ENCODE data around the gene AASS. TPM values are rescaled to one million over a fixed set of nuclear protein-coding genes. Genes with fewer than 3 reads are reported as not detected.

AASS gene
- total RNA-seq, 1 experiment from 2014 or later: not detected

GRCh38 chr7:122070834-122071233 is 73.2 kb downstream of the AASS start:
- Histone ChIP-seq H2AFZ (ENCODE audit: low read length) (no peak overlapping the region), H3K27ac (ENCODE audit: low read length) (no peak overlapping the region), H3K9me3 (ENCODE audit: low read length) (peaks cover 6% of the 10 kb centered on the region; the same call in 1 of the 2 replicates), H3K4me2 (ENCODE audit: low read depth, low read length, poor library complexity, severe bottlenecking) (no peak overlapping the region), H3K36me3 (ENCODE audit: insufficient read depth, low read length) (no peaks in the 10 kb centered on the region), H4K20me1 (ENCODE audit: insufficient read depth, low read depth, low read length) (no peaks in the 10 kb centered on the region), H3K4me3 (ENCODE audit: low read length) (no peak overlapping the region), H3K9me2 (replicated peaks; ENCODE audit: insufficient read depth, low read length) (no peaks in the 10 kb centered on the region), H3K27me3 (ENCODE audit: low read length) (no peaks in the 10 kb centered on the region), H3K4me1 (ENCODE audit: low read length) (no peaks in the 10 kb centered on the region), H3K9ac (ENCODE audit: low read length) (no peak overlapping the region), H3K79me2 (ENCODE audit: low read length) (no peaks in the 10 kb centered on the region)
- no peak for DNase-seq

DNA sequence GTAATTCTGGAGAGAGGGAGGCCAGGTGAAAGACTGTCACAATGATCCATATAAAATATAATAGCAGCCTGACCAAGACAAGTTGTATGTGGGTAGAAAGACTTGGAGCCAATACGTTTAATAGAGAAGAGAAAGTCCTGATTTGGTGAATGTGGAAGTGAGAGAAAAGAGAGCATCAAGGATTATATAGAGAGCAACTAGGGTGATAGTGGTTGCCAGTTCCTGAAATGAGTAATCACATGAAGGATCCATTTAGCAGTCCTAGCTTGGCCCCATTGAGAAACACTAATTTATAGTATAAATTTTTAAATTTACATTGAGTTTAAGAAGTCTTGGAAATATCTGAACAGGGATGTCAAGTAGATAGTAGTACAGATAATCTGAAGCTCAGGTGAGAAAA is 74.0 kb downstream of the AASS start:
- Histone ChIP-seq H3K9me3 (ENCODE audit: low read length) (peaks cover 6% of the 10 kb centered on the region; the same call in 1 of the 2 replicates), H3K4me2 (ENCODE audit: low read depth, low read length, poor library complexity, severe bottlenecking) (no peak overlapping the region), H2AFZ (ENCODE audit: low read length) (no peak overlapping the region), H3K27ac (ENCODE audit: low read length) (no peak overlapping the region), H3K79me2 (ENCODE audit: low read length) (no peaks in the 10 kb centered on the region), H3K4me1 (ENCODE audit: low read length) (no peaks in the 10 kb centered on the region), H3K4me3 (ENCODE audit: low read length) (no peak overlapping the region), H3K9ac (ENCODE audit: low read length) (no peak overlapping the region), H3K9me2 (replicated peaks; ENCODE audit: insufficient read depth, low read length) (no peaks in the 10 kb centered on the region), H3K27me3 (ENCODE audit: low read length) (no peaks in the 10 kb centered on the region), H3K36me3 (ENCODE audit: insufficient read depth, low read length) (no peaks in the 10 kb centered on the region), H4K20me1 (ENCODE audit: insufficient read depth, low read depth, low read length) (no peaks in the 10 kb centered on the region)
- DNase-seq: no peak

DNA sequence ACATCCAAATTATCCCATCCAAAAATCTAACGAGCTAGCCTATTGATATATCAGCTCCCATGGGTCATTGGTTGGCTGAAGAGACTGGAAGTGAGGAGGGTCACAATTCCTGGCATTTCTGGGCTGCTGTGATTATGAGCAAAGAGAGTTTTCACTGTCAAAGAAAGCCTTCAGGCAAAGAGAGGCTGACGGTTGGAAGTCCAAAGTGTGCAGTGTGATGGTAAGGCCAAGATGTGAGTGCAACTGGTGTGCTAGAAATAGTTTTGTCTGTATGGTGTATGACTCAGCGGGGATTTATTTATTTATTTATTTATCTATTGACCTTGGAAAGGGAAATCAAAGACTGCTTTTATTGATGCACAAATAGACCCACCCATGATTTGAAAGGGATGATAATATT is 75.0 kb downstream of the AASS start:
- no peak overlapping the region for H2AFZ ChIP-seq (ENCODE audit: low read length)
- no peaks in the 10 kb centered on the region; the same call in 1 of the 2 replicates for H3K9me3 ChIP-seq (ENCODE audit: low read length)
- H3K4me2 ChIP-seq (ENCODE audit: low read depth, low read length, poor library complexity, severe bottlenecking): no peak overlapping the region
- H3K36me3 ChIP-seq (ENCODE audit: insufficient read depth, low read length): no peaks in the 10 kb centered on the region
- no peaks in the 10 kb centered on the region for H4K20me1 ChIP-seq (ENCODE audit: insufficient read depth, low read depth, low read length)
- no peaks in the 10 kb centered on the region for H3K79me2 ChIP-seq (ENCODE audit: low read length)
- H3K9me2 ChIP-seq (replicated peaks; ENCODE audit: insufficient read depth, low read length): no peaks in the 10 kb centered on the region
- no peak overlapping the region for H3K4me3 ChIP-seq (ENCODE audit: low read length)
- DNase-seq: no peak
- no peaks in the 10 kb centered on the region for H3K27me3 ChIP-seq (ENCODE audit: low read length)
- no peak overlapping the region for H3K9ac ChIP-seq (ENCODE audit: low read length)
- no peaks in the 10 kb centered on the region for H3K4me1 ChIP-seq (ENCODE audit: low read length)
- no peak overlapping the region for H3K27ac ChIP-seq (ENCODE audit: low read length)

DNA sequence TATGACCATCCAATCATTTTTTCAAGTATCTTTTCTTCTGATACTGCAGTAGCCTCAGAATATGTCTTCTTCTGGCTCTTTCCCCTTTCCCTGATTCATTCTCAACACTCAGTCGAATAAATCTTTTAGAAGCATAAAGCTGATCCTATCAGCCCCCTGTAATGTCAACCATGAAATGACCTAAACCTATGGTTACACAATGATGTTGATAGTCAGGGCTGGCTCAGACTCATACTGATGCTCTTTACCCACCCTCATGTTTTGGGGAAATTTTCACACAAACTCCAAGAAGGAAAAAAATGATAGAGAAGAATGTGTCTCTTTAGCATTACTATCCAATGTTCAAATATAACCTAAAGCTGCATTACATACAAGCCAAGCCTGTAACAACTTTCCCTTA is 76.0 kb downstream of the AASS start:
- no peak overlapping the region for H3K27ac ChIP-seq (ENCODE audit: low read length)
- H3K79me2 ChIP-seq (ENCODE audit: low read length): no peaks in the 10 kb centered on the region

GRCh38 chr7:122067077-122067476 is 77.0 kb downstream of the AASS start:
- no peak overlapping the region for H3K4me2 ChIP-seq (ENCODE audit: low read depth, low read length, poor library complexity, severe bottlenecking)
- H3K9ac ChIP-seq (ENCODE audit: low read length): no peak overlapping the region
- no peaks in the 10 kb centered on the region for H3K36me3 ChIP-seq (ENCODE audit: insufficient read depth, low read length)
- no peaks in the 10 kb centered on the region for H4K20me1 ChIP-seq (ENCODE audit: insufficient read depth, low read depth, low read length)
- no peaks in the 10 kb centered on the region for H3K4me1 ChIP-seq (ENCODE audit: low read length)
- H3K27me3 ChIP-seq (ENCODE audit: low read length): no peaks in the 10 kb centered on the region
- DNase-seq: no peak
- H2AFZ ChIP-seq (ENCODE audit: low read length): no peak overlapping the region
- no peaks in the 10 kb centered on the region for H3K79me2 ChIP-seq (ENCODE audit: low read length)
- no peaks in the 10 kb centered on the region for H3K9me2 ChIP-seq (replicated peaks; ENCODE audit: insufficient read depth, low read length)
- no peaks in the 10 kb centered on the region; the same call in 1 of the 2 replicates for H3K9me3 ChIP-seq (ENCODE audit: low read length)
- H3K27ac ChIP-seq (ENCODE audit: low read length): no peak overlapping the region
- H3K4me3 ChIP-seq (ENCODE audit: low read length): no peak overlapping the region

More for the DNA sequence above, 76.0 kb downstream of the AASS start:
- Histone ChIP-seq H3K4me1 (ENCODE audit: low read length) (no peaks in the 10 kb centered on the region), H3K9me3 (ENCODE audit: low read length) (no peaks in the 10 kb centered on the region; the same call in 1 of the 2 replicates), H3K9me2 (replicated peaks; ENCODE audit: insufficient read depth, low read length) (no peaks in the 10 kb centered on the region), H3K4me2 (ENCODE audit: low read depth, low read length, poor library complexity, severe bottlenecking) (no peak overlapping the region), H3K9ac (ENCODE audit: low read length) (no peak overlapping the region), H3K36me3 (ENCODE audit: insufficient read depth, low read length) (no peaks in the 10 kb centered on the region), H3K4me3 (ENCODE audit: low read length) (no peak overlapping the region), H3K27me3 (ENCODE audit: low read length) (no peaks in the 10 kb centered on the region), H2AFZ (ENCODE audit: low read length) (no peak overlapping the region), H4K20me1 (ENCODE audit: insufficient read depth, low read depth, low read length) (no peaks in the 10 kb centered on the region)
- DNase-seq: no peak

- no peaks in the 10 kb centered on the region for H3K27me3 ChIP-seq (ENCODE audit: low read length)
- H3K4me2 ChIP-seq (ENCODE audit: low read depth, low read length, poor library complexity, severe bottlenecking): no peak overlapping the region
- H4K20me1 ChIP-seq (ENCODE audit: insufficient read depth, low read depth, low read length): no peaks in the 10 kb centered on the region
- no peak for DNase-seq
- H3K9me2 ChIP-seq (replicated peaks; ENCODE audit: insufficient read depth, low read length): no peaks in the 10 kb centered on the region
- H3K9me3 ChIP-seq (ENCODE audit: low read length): no peaks in the 10 kb centered on the region; the same call in 1 of the 2 replicates
- H3K4me3 ChIP-seq (ENCODE audit: low read length): no peak overlapping the region
- no peaks in the 10 kb centered on the region for H3K36me3 ChIP-seq (ENCODE audit: insufficient read depth, low read length)
- H3K79me2 ChIP-seq (ENCODE audit: low read length): no peaks in the 10 kb centered on the region
- no peak overlapping the region for H3K27ac ChIP-seq (ENCODE audit: low read length)
- no peak overlapping the region for H2AFZ ChIP-seq (ENCODE audit: low read length)
- no peaks in the 10 kb centered on the region for H3K4me1 ChIP-seq (ENCODE audit: low read length)
- H3K9ac ChIP-seq (ENCODE audit: low read length): no peak overlapping the region
Measured at GRCh38 chr7:122064971-122065370, 79.1 kb downstream of the AASS start.

DNA sequence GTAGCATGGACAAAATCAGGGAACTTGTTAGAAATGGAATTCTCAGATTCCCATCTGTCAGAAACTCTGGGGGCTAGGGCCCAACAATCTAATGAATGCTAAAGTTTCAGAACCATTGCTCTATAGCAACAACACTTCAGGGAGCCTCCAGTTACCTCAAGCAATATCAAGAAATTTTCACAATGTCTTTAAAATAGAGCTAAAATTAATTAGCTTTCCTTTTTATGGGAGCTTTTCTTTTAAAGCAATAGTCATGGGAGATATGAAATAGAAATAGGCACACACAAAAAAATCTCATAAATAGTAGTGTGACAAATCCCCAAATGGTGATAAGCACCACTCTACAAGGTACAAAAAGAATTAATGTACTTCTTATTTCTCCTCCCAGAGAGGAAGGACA is 80.9 kb downstream of the AASS start:
- no peaks in the 10 kb centered on the region for H3K4me1 ChIP-seq (ENCODE audit: low read length)
- no peak for DNase-seq
- no peak overlapping the region for H3K4me2 ChIP-seq (ENCODE audit: low read depth, low read length, poor library complexity, severe bottlenecking)
- no peak overlapping the region for H3K4me3 ChIP-seq (ENCODE audit: low read length)
- H3K9me2 ChIP-seq (replicated peaks; ENCODE audit: insufficient read depth, low read length): no peaks in the 10 kb centered on the region
- no peaks in the 10 kb centered on the region for H4K20me1 ChIP-seq (ENCODE audit: insufficient read depth, low read depth, low read length)
- H3K36me3 ChIP-seq (ENCODE audit: insufficient read depth, low read length): no peaks in the 10 kb centered on the region
- no peaks in the 10 kb centered on the region for H3K27me3 ChIP-seq (ENCODE audit: low read length)
- no peak overlapping the region for H2AFZ ChIP-seq (ENCODE audit: low read length)
- no peak overlapping the region for H3K9ac ChIP-seq (ENCODE audit: low read length)
- H3K9me3 ChIP-seq (ENCODE audit: low read length): no peaks in the 10 kb centered on the region; the same call in 1 of the 2 replicates
- no peaks in the 10 kb centered on the region for H3K79me2 ChIP-seq (ENCODE audit: low read length)
- no peak overlapping the region for H3K27ac ChIP-seq (ENCODE audit: low read length)

- Histone ChIP-seq H3K4me3 (ENCODE audit: low read length) (no peak overlapping the region), H3K4me1 (ENCODE audit: low read length) (no peaks in the 10 kb centered on the region), H3K9me3 (ENCODE audit: low read length) (peaks cover 3% of the 10 kb centered on the region; the same call in 1 of the 2 replicates), H3K9me2 (replicated peaks; ENCODE audit: insufficient read depth, low read length) (no peaks in the 10 kb centered on the region), H4K20me1 (ENCODE audit: insufficient read depth, low read depth, low read length) (no peaks in the 10 kb centered on the region), H2AFZ (ENCODE audit: low read length) (no peak overlapping the region), H3K4me2 (ENCODE audit: low read depth, low read length, poor library complexity, severe bottlenecking) (no peak overlapping the region), H3K27me3 (ENCODE audit: low read length) (no peaks in the 10 kb centered on the region), H3K36me3 (ENCODE audit: insufficient read depth, low read length) (no peaks in the 10 kb centered on the region), H3K79me2 (ENCODE audit: low read length) (no peaks in the 10 kb centered on the region), H3K9ac (ENCODE audit: low read length) (no peak overlapping the region), H3K27ac (ENCODE audit: low read length) (no peak overlapping the region)
- DNase-seq: no peak
Measured at GRCh38 chr7:122059542-122059941, 84.5 kb downstream of the AASS start.

DNA sequence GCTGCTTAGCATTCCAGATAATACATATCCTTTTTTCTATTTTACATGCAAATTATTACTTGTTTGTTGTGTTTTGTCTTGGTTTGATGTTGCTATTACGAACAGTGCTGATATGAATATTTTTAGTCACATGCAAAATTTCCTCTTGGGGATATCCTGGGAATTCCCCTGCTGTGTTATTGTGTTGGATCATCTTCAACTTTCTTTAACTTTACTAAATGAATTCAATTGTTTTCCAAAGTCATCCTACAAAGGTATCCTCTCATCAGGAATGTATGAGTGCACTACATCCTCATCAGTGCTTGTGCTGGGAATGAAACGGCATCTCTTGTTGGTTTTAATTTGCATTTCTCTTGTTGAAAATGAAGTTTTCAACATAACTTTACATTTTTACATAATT is 87.1 kb downstream of the AASS start:
- no peak for DNase-seq
- H3K9me2 ChIP-seq (replicated peaks; ENCODE audit: insufficient read depth, low read length): no peaks in the 10 kb centered on the region
- no peaks in the 10 kb centered on the region for H3K79me2 ChIP-seq (ENCODE audit: low read length)
- no peaks in the 10 kb centered on the region for H3K36me3 ChIP-seq (ENCODE audit: insufficient read depth, low read length)
- H3K9ac ChIP-seq (ENCODE audit: low read length): no peak overlapping the region
- no peak overlapping the region for H3K27ac ChIP-seq (ENCODE audit: low read length)
- H2AFZ ChIP-seq (ENCODE audit: low read length): no peak overlapping the region
- no peaks in the 10 kb centered on the region for H3K4me1 ChIP-seq (ENCODE audit: low read length)
- H3K4me3 ChIP-seq (ENCODE audit: low read length): no peak overlapping the region
- peaks cover 3% of the 10 kb centered on the region; the same call in 1 of the 2 replicates for H3K9me3 ChIP-seq (ENCODE audit: low read length)
- no peaks in the 10 kb centered on the region for H3K27me3 ChIP-seq (ENCODE audit: low read length)
- H4K20me1 ChIP-seq (ENCODE audit: insufficient read depth, low read depth, low read length): no peaks in the 10 kb centered on the region
- no peak overlapping the region for H3K4me2 ChIP-seq (ENCODE audit: low read depth, low read length, poor library complexity, severe bottlenecking)

All from Karpas-422 (cell line).